Stimulated activated naive CD8-positive, alpha-beta T cell treated with anti-CD3 and anti-CD28 coated beads, Interleukin-15, Interleukin-2, amounts not matched to agents 100 U/mL and 50 U/mL, for 24 hours (primary cell): ENCODE data around the gene RNGTT.
A peak's percentile ranks its signal among the peaks of the same experiment; 100 is the strongest.
"Not testable (repeated sequence)": the region's sequence is repeated elsewhere in the genome, so short reads cannot be mapped to it uniquely, and the experiment has no call there.

Experiments used
- ATAC-seq: fragments of 150-1000 bp; cut with Tn5 transposase; one replicate; pipeline ENCODE4 v1.10.0; 2021
- DNase-seq: peaks from one replicate; pipeline ENCODE4 v3.0.0; 2021

Gene RNGTT

DNA sequence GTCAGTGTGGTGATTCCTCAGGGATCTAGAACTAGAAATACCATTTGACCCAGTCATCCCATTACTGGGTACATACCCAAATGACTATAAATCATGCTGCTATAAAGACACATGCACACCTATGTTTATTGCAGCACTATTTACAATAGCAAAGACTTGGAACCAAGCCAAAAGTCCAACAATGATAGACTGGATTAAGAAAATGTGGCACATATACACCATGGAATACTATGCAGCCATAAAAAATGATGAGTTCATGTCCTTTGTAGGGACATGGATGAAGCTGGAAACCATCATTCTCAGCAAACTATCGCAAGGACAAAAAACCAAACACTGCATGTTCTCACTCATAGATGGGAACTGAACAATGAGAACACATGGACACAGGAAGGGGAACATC is 247.0 kb downstream of the RNGTT start:
- not testable (repeated sequence) for DNase-seq, ATAC-seq

DNA sequence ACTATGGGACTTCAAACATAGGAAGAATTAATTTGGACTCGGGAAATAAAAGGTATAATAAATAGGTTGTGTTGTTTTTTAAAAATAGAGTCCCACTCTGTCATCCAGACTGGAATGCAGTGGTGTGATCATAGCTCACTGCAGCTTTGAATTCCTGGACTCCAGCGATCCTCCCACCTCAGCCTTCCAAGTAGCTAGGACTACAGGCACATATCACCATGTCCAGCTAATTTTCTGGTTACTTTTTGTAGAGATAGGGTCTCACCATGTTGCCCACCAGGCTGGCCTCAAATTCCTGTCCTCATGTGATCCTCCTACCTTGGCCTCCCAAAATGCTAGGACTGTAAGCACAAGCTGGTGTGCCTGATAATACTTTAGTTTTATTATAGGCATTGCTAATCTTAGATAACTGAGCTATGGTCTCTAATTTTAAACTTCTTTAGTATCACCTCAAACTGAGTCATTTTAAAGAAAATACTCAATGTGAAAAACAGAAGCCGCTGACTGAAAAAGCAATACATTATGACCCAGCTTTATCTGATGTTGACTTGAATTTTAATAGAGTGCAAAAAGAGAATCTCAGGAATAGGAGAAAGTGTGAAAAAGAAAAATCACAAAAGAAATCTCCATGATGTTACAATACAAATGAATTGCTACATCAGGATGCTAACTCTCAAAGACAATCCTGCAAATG is 251.0 kb downstream of the RNGTT start:
- no peak for DNase-seq
- no peak for ATAC-seq

DNA sequence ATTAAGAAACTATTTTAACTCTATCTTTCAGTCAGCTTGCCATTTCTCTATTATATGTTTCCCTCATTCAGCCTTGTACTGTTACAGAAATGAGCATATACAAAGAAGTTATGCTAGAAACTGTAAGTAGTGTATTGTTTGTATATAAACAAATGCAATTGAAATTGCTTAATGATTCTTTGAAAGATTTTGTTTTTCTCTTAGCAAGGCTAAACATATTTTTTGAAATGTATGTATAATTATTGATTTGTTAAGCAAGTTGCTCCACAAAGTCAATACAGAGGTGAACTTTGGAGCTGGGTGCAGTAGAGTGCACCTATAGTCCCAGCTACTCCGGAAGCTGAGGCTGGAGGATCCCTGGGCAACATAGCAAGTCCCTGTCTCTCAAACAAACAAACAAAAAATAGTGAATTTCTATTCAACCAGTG is 253.6 kb downstream of the RNGTT start:
- no peak for DNase-seq
- no peak for ATAC-seq

DNA sequence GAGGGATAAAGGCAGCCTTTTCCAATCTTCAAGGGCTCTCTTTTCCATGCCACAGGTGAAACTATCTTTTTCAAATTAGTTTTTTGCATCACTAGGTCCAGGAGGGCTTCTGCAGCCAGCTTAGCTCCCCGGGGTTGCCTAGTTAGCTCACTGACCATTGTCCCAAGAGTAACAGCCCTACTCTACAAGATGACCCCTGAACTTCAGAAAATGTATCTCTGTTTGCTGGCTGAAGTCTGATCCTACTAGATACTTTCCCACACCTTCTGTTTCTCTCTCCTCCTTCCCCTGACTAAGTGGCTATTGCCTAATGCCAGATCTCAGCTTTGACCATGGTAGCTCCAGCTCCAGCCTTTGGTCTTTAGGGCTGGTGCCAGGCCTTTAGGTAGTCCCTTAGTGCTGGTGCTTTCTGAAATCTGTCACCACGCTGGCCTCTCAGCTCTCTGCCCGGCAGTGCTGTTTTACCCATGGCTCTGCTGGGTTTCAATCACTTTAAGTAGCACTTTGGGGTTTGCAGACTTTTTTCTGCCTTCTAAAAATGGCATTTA is 255.1 kb downstream of the RNGTT start:
- DNase-seq, result no peak

DNA sequence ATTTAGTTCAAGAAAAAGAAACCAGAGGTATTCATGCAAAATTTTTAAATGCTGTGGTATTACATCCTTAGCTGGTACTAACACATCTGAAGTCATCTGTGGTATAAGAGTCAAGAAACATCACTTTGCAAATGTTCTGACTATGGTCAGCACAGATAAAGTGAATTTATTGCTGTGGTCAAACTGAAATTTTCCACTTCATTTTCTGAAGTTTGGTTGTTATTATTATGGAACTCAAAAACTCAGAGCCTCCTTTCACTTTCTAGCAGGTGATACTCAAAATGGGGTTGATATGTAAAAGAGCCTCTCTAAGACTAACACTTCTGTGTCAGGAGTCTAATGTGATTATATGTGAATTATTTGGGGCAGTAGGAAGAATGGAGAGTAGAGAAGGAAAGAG is 257.8 kb downstream of the RNGTT start:
- no peak for DNase-seq
- ATAC-seq, result peak; percentile 55

More for the DNA sequence above, 255.1 kb downstream of the RNGTT start:
- no peak for ATAC-seq

DNA sequence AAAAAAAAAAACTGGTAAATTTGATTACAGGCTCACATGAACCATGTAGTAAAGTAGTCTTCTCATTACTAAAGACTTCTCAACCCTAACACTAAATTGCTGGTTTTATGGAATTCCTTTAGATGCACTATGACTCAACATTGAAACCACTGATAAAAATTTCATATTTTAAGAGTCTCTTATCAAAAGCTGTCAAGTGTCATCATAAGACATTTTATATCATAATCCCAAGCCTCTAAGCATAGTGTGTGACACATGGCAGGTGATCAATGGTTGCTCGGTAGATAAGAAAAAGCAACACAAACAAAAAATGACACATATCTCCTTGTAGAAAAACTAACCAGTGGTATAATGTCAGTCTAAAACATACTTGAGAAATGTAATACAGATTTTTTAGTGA is 258.4 kb downstream of the RNGTT start:
- no peak for ATAC-seq
- no peak for DNase-seq

DNA sequence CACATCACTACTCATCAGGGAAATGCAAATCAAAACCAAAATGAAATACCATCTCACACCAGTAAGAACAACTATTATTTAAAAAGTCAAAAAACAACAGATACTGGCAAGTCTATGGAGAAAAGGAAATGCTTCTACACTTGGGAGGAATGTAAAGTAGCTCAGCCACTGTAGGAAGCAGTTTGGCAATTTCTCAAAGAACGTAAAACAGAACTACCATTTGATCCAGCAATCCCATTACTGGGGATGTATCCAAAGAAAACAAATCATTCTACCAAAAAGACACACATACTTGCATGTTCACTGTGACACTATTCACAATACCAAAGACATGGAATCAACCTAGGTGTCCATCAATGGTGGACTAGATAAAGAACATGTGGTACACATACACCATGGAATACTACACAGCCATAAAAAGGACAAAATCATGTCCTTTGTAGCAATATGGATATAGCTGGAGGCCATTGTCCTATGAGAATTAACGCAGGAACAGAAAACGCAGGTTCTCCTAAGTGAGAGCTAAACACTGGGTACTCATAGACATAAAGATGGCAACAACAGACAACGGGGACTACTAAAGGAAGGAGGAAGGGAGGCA is 260.4 kb downstream of the RNGTT start:
- no peak for ATAC-seq
- no peak for DNase-seq

DNA sequence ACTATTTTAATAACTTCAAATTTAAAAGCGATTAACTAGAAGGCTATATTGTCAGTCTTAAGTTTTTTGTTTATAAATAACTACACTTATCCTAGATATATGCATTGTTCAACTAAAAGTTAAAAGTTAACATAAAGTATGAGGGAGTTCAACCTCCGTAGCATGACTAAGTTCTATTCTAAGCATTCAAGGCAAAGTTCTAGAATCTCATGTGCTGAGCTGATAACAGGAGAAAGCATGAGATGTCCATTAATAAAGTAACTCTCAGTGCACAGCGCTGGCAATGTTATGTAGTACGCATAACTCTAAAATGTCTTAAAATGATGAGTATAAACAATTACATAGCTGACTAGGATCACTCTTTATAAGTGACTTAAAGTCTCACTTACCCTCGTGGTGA is 264.8 kb downstream of the RNGTT start:
- ATAC-seq (no peak), DNase-seq (no peak)

DNA sequence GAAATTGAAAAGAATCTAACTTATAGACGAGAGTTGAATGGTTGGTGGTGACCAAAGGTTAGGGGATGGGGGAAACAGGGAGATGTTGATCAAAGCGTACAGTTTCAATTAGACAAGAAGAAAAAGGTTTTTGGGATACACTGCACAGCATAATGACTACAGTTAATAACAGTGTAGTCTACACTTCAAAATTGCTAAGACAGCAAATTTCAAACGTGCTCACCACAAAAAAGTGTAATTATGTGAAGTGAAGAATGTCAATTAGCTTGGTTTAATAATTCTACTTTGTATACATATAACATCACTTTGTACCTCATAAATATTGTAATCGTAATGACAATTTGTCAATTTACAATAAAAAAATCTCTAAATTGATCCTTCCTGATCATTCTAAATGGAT is 267.5 kb downstream of the RNGTT start:
- ATAC-seq, result no peak
- no peak for DNase-seq

DNA sequence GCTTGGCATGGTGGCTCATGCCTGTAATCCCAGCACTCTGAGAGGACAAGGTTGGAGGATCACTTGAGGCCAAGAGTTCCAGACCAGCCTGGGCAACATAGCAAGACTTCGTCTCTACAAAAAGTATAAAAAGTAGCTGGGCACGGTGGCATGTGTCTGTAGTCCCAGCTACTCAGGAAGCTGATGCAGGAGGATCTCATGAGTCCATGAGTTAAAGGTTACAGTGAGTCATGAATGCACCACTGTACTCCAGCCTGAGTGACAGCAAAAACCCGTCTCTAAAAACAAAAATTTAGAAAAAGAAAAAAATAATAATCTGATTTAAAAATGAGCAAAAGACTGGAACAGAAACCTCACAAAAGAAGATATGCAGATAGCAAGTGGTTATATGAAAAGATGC is 279.7 kb downstream of the RNGTT start:
- DNase-seq, result no peak
- ATAC-seq, result no peak

DNA sequence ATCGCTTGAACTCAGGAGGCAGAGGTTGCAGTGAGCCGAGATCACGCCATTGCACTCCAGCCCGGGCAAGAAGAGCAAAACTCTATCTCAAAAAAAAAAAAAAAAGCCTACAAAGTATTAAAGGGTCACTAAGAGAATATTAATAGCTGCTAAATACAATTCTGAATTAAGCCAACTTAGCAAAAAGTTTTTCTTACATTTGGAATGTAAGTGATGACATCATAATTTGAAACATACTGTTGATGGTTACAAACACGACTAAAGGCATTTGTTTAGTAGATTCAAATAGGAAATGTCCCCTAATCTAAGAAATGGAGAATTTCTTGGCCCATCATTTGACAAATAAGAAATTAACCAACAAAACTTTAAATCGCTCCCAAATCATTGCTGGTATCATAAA is 282.8 kb downstream of the RNGTT start:
- ATAC-seq, result no peak

DNA sequence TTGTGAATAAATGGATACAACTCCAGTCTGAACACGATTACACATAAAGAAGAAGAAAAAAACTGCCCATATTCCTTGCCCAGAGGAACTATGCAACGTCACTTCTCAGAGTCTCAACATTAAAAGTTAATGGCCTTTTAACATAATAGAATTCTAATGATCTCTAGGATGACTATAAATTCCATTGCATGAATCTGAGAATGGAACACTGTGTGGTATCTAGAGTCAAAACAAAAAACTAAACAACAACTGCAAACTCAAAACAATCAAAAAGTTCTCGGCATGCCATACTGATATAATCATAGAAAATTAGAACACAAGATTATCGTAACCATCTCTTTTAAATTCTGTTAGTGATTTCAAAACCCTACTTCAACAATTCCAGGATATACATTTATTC is 283.6 kb downstream of the RNGTT start:
- DNase-seq (no peak), ATAC-seq (no peak)

More for the DNA sequence above, 282.8 kb downstream of the RNGTT start:
- no peak for DNase-seq

DNA sequence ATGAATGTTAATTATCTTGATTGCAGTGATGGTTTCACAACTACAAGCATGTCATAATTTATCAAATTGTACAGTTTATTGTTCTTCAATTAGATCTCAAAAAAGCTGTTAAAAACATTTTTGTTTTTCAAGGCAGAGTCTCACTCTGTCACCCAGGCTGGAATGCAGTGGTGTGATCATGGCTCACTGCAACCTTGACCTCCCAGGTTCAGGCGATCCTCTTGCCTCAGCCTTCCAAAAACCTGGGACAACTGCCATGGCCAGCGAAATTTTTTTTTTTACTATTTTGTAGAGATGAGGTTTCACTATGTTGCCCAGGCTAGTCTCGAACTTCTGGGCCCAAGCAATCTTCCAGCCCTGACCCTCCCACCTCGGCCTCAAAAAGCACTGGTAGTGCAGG is 286.1 kb downstream of the RNGTT start:
- DNase-seq (no peak), ATAC-seq (no peak)

DNA sequence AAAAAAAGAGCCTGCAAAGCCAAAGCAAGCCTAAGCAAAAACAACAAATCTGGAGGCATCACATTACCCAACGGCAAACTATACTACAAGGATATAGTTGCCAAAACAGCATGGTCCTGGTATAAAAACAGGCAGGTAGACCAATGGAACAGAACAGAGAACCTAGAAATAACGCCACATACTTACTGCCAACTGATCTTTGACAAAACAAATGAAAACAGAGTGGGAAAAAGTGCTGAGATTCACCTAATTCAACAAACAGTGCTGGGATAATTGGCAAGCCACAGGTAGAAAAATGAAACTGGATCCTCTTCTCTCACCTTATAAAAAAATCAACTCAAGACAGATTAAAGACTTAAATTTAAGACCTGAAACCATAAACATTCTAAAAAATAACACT is 291.8 kb downstream of the RNGTT start:
- ATAC-seq, result no peak

DNA sequence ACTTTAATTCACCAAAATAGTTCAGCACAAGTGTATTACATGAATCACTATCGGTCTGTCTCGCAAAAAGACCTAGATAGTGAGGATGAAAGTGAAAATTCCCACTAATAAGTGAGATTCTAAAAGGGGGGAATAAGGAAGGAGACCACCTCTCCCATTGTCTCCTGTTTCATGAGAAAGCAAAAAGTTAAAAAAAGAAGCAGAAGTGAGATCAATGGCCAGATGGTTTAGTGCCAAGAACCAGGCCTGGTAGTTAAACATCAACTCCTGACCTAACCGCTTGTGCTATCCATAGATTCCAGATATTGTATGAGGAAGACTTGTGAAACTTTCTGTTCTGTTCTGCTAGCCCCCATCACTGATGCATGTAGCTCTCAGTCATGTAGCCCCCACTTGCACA is 293.0 kb downstream of the RNGTT start:
- ATAC-seq (no peak), DNase-seq (no peak)

More for the DNA sequence above, 291.8 kb downstream of the RNGTT start:
- DNase-seq, result no peak

DNA sequence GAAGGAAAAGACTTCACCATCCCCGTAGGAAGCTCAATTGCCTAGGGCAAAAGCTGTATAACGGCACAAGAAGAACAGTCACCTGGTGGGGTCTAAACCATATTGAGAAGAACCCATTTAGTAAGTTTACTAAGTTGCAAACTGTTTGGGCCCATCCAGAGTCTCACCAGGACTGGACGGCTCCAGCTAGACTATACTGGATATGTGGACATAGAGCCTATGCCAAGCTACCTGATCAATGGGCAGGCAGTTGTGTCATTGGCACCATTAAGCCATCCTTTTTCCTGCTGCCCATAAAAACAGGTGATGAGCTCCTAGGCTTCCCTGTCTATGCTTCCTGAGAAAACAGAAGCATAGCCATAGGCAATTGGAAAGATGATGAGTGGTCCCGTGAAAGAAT is 293.9 kb downstream of the RNGTT start:
- DNase-seq (no peak), ATAC-seq (no peak)

DNA sequence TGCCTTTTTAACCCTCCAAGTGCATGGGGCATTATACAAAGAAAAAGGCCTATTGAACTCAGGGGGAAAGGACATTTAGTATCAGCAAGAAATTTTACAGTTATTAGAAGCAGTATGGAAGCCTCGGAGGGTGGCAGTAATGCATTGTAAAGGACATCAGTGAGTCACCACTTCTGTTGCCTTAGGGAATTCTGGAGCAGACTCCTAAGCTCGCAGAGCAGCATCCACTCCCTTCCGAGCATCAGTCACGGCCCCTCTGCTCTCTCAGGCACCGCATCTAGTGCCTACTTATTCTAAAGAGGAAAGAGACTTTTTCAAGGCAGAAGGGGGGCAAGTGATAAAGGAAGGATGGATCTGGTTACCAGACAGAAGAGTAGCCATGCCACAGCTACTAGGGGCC is 296.5 kb downstream of the RNGTT start:
- ATAC-seq, result no peak
- DNase-seq, result no peak

DNA sequence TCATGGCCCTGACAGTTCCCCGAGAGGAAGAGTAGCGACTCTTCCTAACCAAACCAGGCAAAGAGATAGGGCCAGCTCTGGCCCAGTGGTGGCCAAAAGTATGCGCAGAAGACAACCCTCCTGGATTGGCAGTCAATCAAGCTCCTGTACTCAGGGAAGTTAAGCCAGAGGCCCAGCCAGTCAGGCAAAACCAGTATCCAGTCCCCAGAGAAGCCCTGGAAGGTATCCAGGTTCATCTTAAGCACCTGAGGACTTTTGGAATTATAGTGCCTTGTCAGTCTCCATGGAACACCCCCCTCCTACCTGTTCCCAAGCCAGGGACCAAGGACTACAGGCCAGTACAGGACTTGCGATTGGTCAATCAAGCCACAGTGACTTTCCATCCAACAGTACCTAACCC is 298.3 kb downstream of the RNGTT start:
- DNase-seq, result no peak
- no peak for ATAC-seq

DNA sequence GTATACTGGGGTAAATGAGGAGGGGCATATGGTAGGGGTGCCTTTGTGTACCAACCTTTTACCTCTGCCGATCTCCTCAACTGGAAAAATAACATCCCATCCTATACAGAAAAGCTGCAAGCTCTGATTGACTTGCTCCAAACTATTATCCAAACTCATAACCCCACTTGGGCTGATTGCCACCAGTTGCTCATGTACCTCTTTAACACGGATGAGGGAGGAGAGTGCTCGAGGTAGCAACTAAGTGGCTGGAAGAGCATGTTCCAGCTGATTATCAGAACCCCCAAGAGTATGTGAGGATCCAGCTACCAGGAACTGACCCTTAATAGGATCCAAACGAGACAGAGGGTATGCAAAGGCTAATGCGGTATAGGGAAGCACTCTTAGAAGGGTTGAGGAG is 299.6 kb downstream of the RNGTT start:
- no peak for ATAC-seq
- DNase-seq, result no peak

DNA sequence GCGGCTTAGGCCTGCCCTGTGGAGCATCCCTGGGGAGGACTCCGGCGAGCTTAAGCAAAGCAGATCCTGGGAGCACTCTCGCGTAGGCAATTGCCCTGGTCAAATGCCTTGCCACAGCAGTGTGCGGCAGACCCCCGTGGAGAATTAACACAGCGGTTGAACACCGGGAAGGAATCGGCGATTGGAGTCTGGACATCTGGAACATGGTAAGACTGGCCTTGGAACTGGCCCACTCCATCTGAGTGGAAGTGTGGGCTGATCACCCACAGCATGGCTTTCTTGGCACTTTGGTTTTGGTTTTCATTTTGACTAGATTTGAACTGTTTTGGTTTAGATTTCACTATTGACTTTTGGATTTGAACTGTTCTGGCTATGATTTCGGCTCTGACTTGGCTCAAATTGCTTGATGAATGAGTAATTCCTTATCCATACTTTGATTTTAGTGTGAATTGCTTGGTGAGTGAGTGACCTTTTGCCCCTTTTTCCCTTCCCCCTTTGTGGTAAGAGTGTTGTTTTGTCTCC is 300.7 kb downstream of the RNGTT start:
- no peak for DNase-seq
- peak; percentile 28 for ATAC-seq

DNA sequence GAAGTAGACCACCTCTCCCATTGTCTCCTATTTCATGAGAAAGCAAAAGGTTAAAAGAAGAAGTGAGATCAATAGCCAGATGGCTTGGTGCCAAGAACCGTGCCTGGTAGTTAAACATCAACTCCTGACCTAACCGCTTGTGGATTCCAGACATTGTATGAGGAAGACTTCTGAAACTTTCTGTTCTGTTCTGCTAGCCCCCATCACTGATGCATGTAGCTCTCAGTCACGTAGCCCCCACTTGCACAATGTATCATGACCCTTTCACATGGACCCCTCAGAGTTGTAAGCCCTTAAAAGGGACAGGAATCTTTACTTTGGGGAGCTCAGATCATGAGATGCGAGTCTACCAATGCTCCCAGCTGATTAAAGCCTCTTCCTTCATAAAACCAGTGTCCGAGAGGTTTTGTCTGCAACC is 301.2 kb downstream of the RNGTT start:
- no peak for ATAC-seq

DNA sequence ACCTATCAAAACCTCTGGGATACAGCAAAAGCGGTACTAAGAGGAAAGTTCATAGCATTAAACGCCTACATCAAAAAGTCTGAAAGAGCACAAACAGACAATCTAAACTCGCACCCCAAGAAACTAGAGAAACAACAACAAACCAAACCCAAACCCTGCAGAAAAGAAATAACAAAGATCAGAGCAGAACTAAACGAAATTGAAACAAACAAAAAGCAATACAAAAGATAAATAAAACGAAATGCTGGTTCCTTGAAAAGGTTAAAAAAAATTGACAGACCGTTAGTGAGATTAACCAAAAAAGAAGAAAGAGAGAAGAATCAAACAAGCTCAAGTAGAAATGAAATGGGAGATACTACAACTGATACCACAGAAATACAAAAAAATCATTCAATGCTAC is 302.3 kb downstream of the RNGTT start:
- ATAC-seq, result no peak

More for the DNA sequence above, 301.2 kb downstream of the RNGTT start:
- no peak for DNase-seq

DNA sequence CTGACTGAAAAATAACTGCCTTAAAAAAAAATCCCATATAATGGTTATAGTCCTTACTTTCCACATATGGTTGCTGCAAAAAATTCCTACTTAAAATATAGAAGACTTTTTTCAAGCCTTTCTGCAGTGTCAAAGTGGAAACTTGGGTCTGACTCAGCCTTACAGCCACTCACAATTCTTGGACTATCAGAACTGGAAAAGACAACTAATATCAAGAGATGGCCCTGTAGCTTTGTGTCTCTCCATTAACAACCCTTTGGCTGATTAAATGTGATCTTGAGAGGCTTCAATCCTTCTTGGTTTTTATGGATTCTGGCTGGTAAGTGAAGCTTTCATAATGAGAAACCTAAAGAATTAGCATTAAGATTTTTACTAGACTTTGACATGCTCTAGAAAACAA is 307.8 kb downstream of the RNGTT start:
- DNase-seq (no peak), ATAC-seq (no peak)

More for the DNA sequence above, 302.3 kb downstream of the RNGTT start:
- no peak for DNase-seq

DNA sequence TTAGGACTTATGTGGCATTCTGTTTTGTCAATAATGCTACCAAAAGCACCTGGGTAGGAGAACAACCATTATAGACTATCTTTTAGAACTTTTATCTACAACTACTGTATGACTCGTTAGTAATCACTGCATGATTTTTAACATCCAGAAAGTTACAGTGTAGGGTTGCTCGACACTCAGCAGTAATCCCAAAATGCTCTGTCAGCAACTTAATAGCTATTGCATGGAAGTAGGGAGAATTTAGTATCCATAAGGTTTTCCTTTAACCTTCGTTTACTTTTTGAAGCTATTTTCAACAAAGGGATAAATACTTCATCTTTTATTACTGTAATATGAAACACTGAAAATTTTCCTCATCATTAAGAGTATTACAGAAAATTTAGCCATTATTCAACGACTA is 309.5 kb downstream of the RNGTT start:
- ATAC-seq, result no peak

More for the DNA sequence above, 309.5 kb downstream of the RNGTT start:
- DNase-seq, result no peak
